GM18909 (cell line): Measurements from ENCODE around the gene EFCAB8.

ENCODE experiments used
- ATAC-seq: cut with Tn5 transposase; IDR thresholded peaks from one replicate; pipeline ENCODE4 v1.9.1; 2021; ENCODE audit warnings: mild to moderate bottlenecking; ENCODE audit not compliant: unreplicated experiment, poor library complexity

The EFCAB8 gene

GRCh38 chr20:32906200-32906599 is 47.5 kb downstream of the EFCAB8 start:
- ATAC-seq, result no peak

- ATAC-seq, result no peak
These were observed 48.3 kb downstream of the EFCAB8 start for GRCh38 chr20:32906871-32907495.

GRCh38 chr20:32907886-32908285 is 49.2 kb downstream of the EFCAB8 start:
- ATAC-seq, result no peak

GRCh38 chr20:32908334-32909292 is 49.9 kb downstream of the EFCAB8 start:
- no peak for ATAC-seq

- no peak for ATAC-seq
These were observed 50.7 kb downstream of the EFCAB8 start for GRCh38 chr20:32909451-32909850.

- no peak for ATAC-seq
These were observed 51.3 kb downstream of the EFCAB8 start for GRCh38 chr20:32909896-32910571.

GRCh38 chr20:32911355-32911754 is 52.6 kb downstream of the EFCAB8 start:
- ATAC-seq, result no peak

- no peak for ATAC-seq
These were observed 54.0 kb downstream of the EFCAB8 start for GRCh38 chr20:32912688-32913087.

- no peak for ATAC-seq
These were observed 55.3 kb downstream of the EFCAB8 start for GRCh38 chr20:32914031-32914430.

- no peak for ATAC-seq
These were observed 58.6 kb downstream of the EFCAB8 start for GRCh38 chr20:32917191-32917950.

GRCh38 chr20:32918296-32918695 is 59.6 kb downstream of the EFCAB8 start:
- no peak for ATAC-seq

- ATAC-seq, result no peak
These were observed 60.0 kb downstream of the EFCAB8 start for GRCh38 chr20:32918751-32919150.

GRCh38 chr20:32920066-32920465 is 61.3 kb downstream of the EFCAB8 start:
- no peak for ATAC-seq

- ATAC-seq, result no peak
These were observed 62.0 kb downstream of the EFCAB8 start for GRCh38 chr20:32920530-32921298.

- ATAC-seq, result no peak
These were observed 63.7 kb downstream of the EFCAB8 start for GRCh38 chr20:32922466-32922865.

GRCh38 chr20:32924781-32925180 is 66.1 kb downstream of the EFCAB8 start:
- ATAC-seq, result no peak

GRCh38 chr20:32925481-32926196 is 66.9 kb downstream of the EFCAB8 start:
- no peak for ATAC-seq

GRCh38 chr20:32929162-32929561 is 70.4 kb downstream of the EFCAB8 start:
- no peak for ATAC-seq

GRCh38 chr20:32930181-32930580 is 71.5 kb downstream of the EFCAB8 start:
- ATAC-seq, result no peak
